NT2/D1 (cell line): Measurements from ENCODE around the gene MPST.

Experiments
- SUZ12 ChIP-seq: IDR thresholded peaks from 2 replicates; pipeline ENCODE4 v1.6.1; 2011; ENCODE audit not compliant: insufficient read length, insufficient read depth; ENCODE audit errors: extremely low read depth
- YY1 ChIP-seq: IDR thresholded peaks from 2 replicates; pipeline ENCODE4 v1.6.1; 2011; ENCODE audit not compliant: insufficient read length, insufficient read depth
- ZNF274 ChIP-seq: IDR thresholded peaks from 2 replicates; pipeline ENCODE4 v1.6.1; 2011; ENCODE audit warnings: mild to moderate bottlenecking, low read depth, low read length

DNA sequence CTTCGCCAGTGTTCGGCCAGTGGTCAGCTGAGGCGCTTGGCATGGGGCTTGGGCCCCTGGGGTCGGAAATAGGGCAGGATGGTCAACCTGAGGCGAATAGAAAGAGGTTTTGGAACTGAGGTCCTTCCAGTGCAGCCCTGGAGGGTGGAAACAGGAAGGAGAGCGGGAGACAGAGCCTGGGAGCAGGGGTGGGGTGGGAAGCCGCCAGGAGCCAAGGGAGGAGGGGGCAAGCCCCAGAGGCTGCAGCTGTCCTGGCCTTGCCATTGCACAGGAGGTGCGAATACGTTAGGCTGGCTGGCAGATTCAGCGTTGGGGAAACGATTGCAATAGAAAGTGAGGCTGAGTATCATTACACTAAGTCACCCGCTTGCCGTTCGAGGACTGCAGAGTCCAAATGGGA is 18.1 kb downstream of the MPST start:
- no peak for TF ChIP-seq ZNF274
- no peak for TF ChIP-seq YY1
- no peak for TF ChIP-seq SUZ12
